CD14-positive monocyte (primary cell): Measurements from ENCODE around the gene GALNS. TPM values are rescaled to one million over a fixed set of nuclear protein-coding genes. Genes with fewer than 3 reads are reported as not detected.

Experiments
- DNase-seq, 3 donors: peaks; one replicate each; pipeline ENCODE4 v3.0.0-alpha.2; 2011 to 2022
- H2AFZ ChIP-seq: 2 replicates; pipeline ENCODE4 v1.6.0; 2012; ENCODE audit warnings: mild to moderate bottlenecking, low read depth, low read length, inconsistent platforms; ENCODE audit not compliant: insufficient read depth, poor library complexity, severe bottlenecking
- H3K27ac ChIP-seq, 2 donors: 1 replicate in 1 of 2; 2 replicates in 1 of 2; pipeline ENCODE4 v1.5.1; 2012 to 2013; ENCODE audit warnings: low read length in 2 of 2, control low read depth in 1 of 2, inconsistent platforms in 1 of 2, low read depth in 1 of 2, mild to moderate bottlenecking in 1 of 2
- H3K27me3 ChIP-seq, 2 donors: one replicate each; pipeline versions ENCODE4 v1.6.0 to v1.6.1; 2011 to 2013; ENCODE audit warnings: low read length in 2 of 2; ENCODE audit not compliant: control insufficient read depth in 2 of 2, insufficient read depth in 2 of 2
- H3K36me3 ChIP-seq, 2 donors: replicated peaks in 1 of 2; 1 replicate in 1 of 2; 2 replicates in 1 of 2; pipeline versions ENCODE4 v1.5.1 to v1.6.1; 2012 to 2013; ENCODE audit warnings: low read length in 2 of 2, control low read depth in 1 of 2, inconsistent platforms in 1 of 2, mild to moderate bottlenecking in 1 of 2; ENCODE audit not compliant: insufficient read depth in 2 of 2, control insufficient read depth in 1 of 2
- H3K4me1 ChIP-seq, 2 donors: 1 replicate in 1 of 2; 2 replicates in 1 of 2; pipeline versions ENCODE4 v1.5.1 to v1.6.1; 2012 to 2013; ENCODE audit warnings: low read length in 2 of 2, control low read depth in 1 of 2, inconsistent platforms in 1 of 2, mild to moderate bottlenecking in 1 of 2, moderate library complexity in 1 of 2; ENCODE audit not compliant: insufficient read depth in 2 of 2, control insufficient read depth in 1 of 2
- H3K4me2 ChIP-seq: replicated peaks from 2 replicates; pipeline ENCODE3; 2012; ENCODE audit warnings: low read length, moderate library complexity, mild to moderate bottlenecking; ENCODE audit not compliant: poor library complexity, severe bottlenecking; ENCODE audit errors: extremely low read depth
- H3K4me3 ChIP-seq, 3 experiments: fragments of 200-600 bp in 1 of 3; sonication (generic) in 1 of 3; replicated peaks in 1 of 3; 1 replicate in 2 of 3; 2 replicates in 1 of 3; pipeline ENCODE4 v1.5.1; 2011 to 2013; ENCODE audit warnings: low read length in 3 of 3, mild to moderate bottlenecking in 3 of 3, control low read depth in 2 of 3, low read depth in 2 of 3, inconsistent platforms in 1 of 3, moderate library complexity in 1 of 3
- H3K79me2 ChIP-seq: 2 replicates; pipeline ENCODE4 v1.6.0; 2012; ENCODE audit warnings: mild to moderate bottlenecking, control low read depth, inconsistent platforms, low read length, moderate library complexity; ENCODE audit not compliant: insufficient read depth
- H3K9ac ChIP-seq: 2 replicates; pipeline ENCODE4 v1.6.0; 2017; ENCODE audit warnings: low read length, mild to moderate bottlenecking; ENCODE audit not compliant: insufficient read depth, poor library complexity, severe bottlenecking
- H3K9me3 ChIP-seq, 2 donors: replicated peaks in 1 of 2; 1 replicate in 1 of 2; 2 replicates in 1 of 2; pipeline versions ENCODE4 v1.5.1 to v1.6.1; 2012 to 2013; ENCODE audit warnings: low read length in 2 of 2, control low read depth in 1 of 2; ENCODE audit not compliant: control insufficient read depth in 1 of 2, insufficient read depth in 1 of 2
- H4K20me1 ChIP-seq: 2 replicates; pipeline ENCODE4 v1.6.0; 2012; ENCODE audit warnings: mild to moderate bottlenecking, low read length, control low read depth, moderate library complexity; ENCODE audit not compliant: insufficient read depth
- H3K27ac Mint-ChIP-seq, 7 donors: one replicate each; pipeline ENCODE4 v1.8.0; 2020; ENCODE audit warnings: mild to moderate bottlenecking in 7 of 7, mixed read lengths in 7 of 7, moderate library complexity in 6 of 7, inconsistent platforms in 2 of 7
- H3K27me3 Mint-ChIP-seq, 3 donors: one replicate each; pipeline ENCODE4 v1.8.0; 2021 to 2022; ENCODE audit warnings: low read depth in 3 of 3, mild to moderate bottlenecking in 3 of 3, mixed read lengths in 3 of 3, moderate library complexity in 3 of 3, inconsistent platforms in 1 of 3
- H3K36me3 Mint-ChIP-seq, 2 donors: one replicate each; pipeline ENCODE4 v1.8.0; 2020; ENCODE audit warnings: mixed read lengths in 2 of 2, inconsistent platforms in 1 of 2, mild to moderate bottlenecking in 1 of 2
- H3K4me1 Mint-ChIP-seq: one replicate; pipeline ENCODE4 v1.8.0; 2020; ENCODE audit warnings: mild to moderate bottlenecking, mixed read lengths
- H3K4me3 Mint-ChIP-seq, 2 donors: one replicate each; pipeline ENCODE4 v1.8.0; 2020; ENCODE audit warnings: mild to moderate bottlenecking in 2 of 2, mixed read lengths in 2 of 2, moderate library complexity in 1 of 2
- H3K9me3 Mint-ChIP-seq, 7 donors: one replicate each; pipeline ENCODE4 v1.8.0; 2020 to 2022; ENCODE audit warnings: mixed read lengths in 7 of 7, mild to moderate bottlenecking in 6 of 7, moderate library complexity in 6 of 7, inconsistent platforms in 2 of 7
- WGBS: methylation state at CpG from one replicate; pipeline ENCODE4 v1.1.5; 2013; ENCODE audit warnings: missing lambda C conversion rate; ENCODE audit not compliant: insufficient coverage; 5-methylcytosine and 5-hydroxymethylcytosine counted together
- intact Hi-C, 2 donors: fragments of 100-400 bp; cut with micrococcal nuclease; formaldehyde crosslinking; loops; one replicate each; pipeline versions ENCODE4 v1.15.0 to v1.15.1; 2023
- polyA plus RNA-seq, 3 donors: library from polyadenylated mRNA; depleted of rRNA in 1 of 3; unstranded in 2 of 3; stranded (reverse) in 1 of 3; fragments of 300-500 nt in 2 of 3; fragments of >200 nt in 1 of 3; fragmentation: Illumina TruSeq in 2 of 3; gene quantifications; 1 replicate in 2 of 3; 2 replicates in 1 of 3; pipeline ENCODE4 v1.2.3, GENCODE V29; 2012 to 2021
- TF ChIP-seq, protein P1 (sequence below): fragments of 200-600 bp; IDR thresholded peaks from one replicate; pipeline ENCODE4 v1.8.0; 2022; ENCODE audit warnings: antibody characterized with exemption, mild to moderate bottlenecking

Gene GALNS
- polyA plus RNA-seq, 3 donors: 20.2 to 34.4 (median 32.2) TPM

DNA sequence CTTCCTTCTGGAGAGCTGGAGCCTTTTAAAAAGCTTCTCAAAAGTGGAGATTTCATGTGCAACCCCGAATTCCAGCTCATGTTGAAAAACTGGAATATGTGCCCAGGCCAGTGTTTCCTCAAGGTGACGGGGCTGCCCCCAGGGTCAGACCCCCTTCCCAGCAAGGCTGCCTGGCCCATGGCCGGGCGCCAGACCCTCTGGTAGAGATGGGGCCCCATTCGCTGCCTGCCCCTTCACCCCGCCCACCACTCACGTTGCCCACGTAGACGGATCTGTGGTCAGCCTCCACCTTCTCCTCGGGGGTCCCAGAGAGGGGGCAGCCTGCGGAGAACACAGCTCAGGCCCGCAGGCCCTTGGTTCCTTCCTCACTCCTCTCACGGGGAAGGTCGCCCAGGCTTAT, 8.6 kb upstream of the GALNS start:
- intact Hi-C loops: no loop called here

GRCh38 chr16:88864521-88864920, 7.8 kb upstream of the GALNS start:
- H3K9me3 ChIP-seq: no peaks in the 10 kb centered on the region
- Mint-ChIP-seq H3K27me3 (peaks cover 2 to 10% (median 8%) of the 10 kb centered on the region in 3 donors), H3K9me3 (peaks cover 0 to 2% (median 0%) of the 10 kb centered on the region in 7 donors), H3K4me3 (no peak overlapping the region), H3K27ac (no peak overlapping the region), H3K36me3 (peaks cover 34 to 37% of the 10 kb centered on the region in 2 donors), H3K4me1 (peaks cover under 1% of the 10 kb centered on the region)
- DNase-seq: no peak
- no peak overlapping the region for H3K9ac ChIP-seq
- H3K27me3 ChIP-seq: peaks cover 0 to 2% of the 10 kb centered on the region in 2 donors
- H3K36me3 ChIP-seq: peaks cover 31 to 33% of the 10 kb centered on the region in 2 donors
- peaks cover under 1% of the 10 kb centered on the region for H4K20me1 ChIP-seq
- no peak overlapping the region for H3K4me3 ChIP-seq
- no peaks in the 10 kb centered on the region for H3K4me1 ChIP-seq
- intact Hi-C loops: loop anchor here in 1 of 2 donors (5.0 kb wide), 1 partner anchor 127 kb away; no protein-coding TSS in a partner anchor
- H3K4me2 ChIP-seq: no peak overlapping the region
- TF ChIP-seq, protein P1, sequence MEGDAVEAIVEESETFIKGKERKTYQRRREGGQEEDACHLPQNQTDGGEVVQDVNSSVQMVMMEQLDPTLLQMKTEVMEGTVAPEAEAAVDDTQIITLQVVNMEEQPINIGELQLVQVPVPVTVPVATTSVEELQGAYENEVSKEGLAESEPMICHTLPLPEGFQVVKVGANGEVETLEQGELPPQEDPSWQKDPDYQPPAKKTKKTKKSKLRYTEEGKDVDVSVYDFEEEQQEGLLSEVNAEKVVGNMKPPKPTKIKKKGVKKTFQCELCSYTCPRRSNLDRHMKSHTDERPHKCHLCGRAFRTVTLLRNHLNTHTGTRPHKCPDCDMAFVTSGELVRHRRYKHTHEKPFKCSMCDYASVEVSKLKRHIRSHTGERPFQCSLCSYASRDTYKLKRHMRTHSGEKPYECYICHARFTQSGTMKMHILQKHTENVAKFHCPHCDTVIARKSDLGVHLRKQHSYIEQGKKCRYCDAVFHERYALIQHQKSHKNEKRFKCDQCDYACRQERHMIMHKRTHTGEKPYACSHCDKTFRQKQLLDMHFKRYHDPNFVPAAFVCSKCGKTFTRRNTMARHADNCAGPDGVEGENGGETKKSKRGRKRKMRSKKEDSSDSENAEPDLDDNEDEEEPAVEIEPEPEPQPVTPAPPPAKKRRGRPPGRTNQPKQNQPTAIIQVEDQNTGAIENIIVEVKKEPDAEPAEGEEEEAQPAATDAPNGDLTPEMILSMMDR: no peak
- no peak overlapping the region for H3K27ac ChIP-seq
- no peak overlapping the region for H2AFZ ChIP-seq
- H3K79me2 ChIP-seq: no peaks in the 10 kb centered on the region
- WGBS: 88% methylated on average over 14 of the region's 18 CpGs

More for the DNA sequence above, 8.6 kb upstream of the GALNS start:
- no peak overlapping the region for H2AFZ ChIP-seq
- peaks cover under 1% of the 10 kb centered on the region for H4K20me1 ChIP-seq
- no peak overlapping the region for H3K4me2 ChIP-seq
- H3K79me2 ChIP-seq: no peaks in the 10 kb centered on the region
- no peaks in the 10 kb centered on the region for H3K9me3 ChIP-seq
- Mint-ChIP-seq H3K4me1 (no peaks in the 10 kb centered on the region), H3K27me3 (peaks cover 9 to 18% (median 16%) of the 10 kb centered on the region in 3 donors), H3K9me3 (peaks cover 0 to 5% (median 0%) of the 10 kb centered on the region in 7 donors), H3K36me3 (peaks cover 26 to 29% of the 10 kb centered on the region in 2 donors), H3K27ac (no peak overlapping the region), H3K4me3 (no peak overlapping the region)
- TF ChIP-seq, protein P1: no peak
- H3K36me3 ChIP-seq: peaks cover 23 to 25% of the 10 kb centered on the region in 2 donors
- no peak overlapping the region for H3K4me3 ChIP-seq
- peaks cover 0 to 5% of the 10 kb centered on the region in 2 donors for H3K27me3 ChIP-seq
- no peak overlapping the region for H3K27ac ChIP-seq
- H3K4me1 ChIP-seq: no peaks in the 10 kb centered on the region
- no peak overlapping the region for H3K9ac ChIP-seq
- DNase-seq: no peak
- WGBS: 88% methylated on average over 9 of the region's 14 CpGs
